GM19397 (cell line): ENCODE data around the gene ARPC5L.
"Not testable (repeated sequence)": the region's sequence is repeated elsewhere in the genome, so short reads cannot be mapped to it uniquely, and the experiment has no call there.

ENCODE experiments used
- ATAC-seq: cut with Tn5 transposase; IDR thresholded peaks from one replicate; pipeline ENCODE4 v1.9.1; 2021; ENCODE audit warnings: mild to moderate bottlenecking, moderate library complexity; ENCODE audit not compliant: unreplicated experiment

ARPC5L gene

DNA sequence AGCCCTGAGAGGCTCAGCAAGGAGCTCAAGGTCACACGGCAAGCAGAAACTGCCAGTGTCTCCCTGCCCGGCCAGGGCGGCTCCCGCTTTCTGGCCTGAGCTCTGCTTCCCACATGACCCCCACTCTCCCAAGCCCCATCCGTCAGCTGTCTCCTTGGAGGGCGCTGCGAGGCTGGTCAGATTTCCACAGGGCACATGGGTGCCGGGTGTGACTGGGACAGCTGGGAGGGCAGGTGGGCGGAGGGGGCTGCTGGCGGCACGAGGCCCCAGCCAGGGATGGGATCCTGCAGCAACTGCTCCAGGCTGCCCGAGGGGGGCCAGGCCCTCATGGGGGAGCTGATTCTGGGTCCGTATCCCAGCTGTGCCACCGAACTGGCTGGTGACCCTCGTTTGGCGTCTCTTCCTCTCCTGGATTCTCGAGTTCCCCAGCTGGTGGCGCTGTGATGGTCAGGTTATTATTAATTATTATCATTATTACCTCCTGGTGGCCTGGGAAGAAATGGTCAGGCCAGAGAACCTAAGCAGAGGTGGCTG is 21.6 kb upstream of the ARPC5L start:
- ATAC-seq: no peak

DNA sequence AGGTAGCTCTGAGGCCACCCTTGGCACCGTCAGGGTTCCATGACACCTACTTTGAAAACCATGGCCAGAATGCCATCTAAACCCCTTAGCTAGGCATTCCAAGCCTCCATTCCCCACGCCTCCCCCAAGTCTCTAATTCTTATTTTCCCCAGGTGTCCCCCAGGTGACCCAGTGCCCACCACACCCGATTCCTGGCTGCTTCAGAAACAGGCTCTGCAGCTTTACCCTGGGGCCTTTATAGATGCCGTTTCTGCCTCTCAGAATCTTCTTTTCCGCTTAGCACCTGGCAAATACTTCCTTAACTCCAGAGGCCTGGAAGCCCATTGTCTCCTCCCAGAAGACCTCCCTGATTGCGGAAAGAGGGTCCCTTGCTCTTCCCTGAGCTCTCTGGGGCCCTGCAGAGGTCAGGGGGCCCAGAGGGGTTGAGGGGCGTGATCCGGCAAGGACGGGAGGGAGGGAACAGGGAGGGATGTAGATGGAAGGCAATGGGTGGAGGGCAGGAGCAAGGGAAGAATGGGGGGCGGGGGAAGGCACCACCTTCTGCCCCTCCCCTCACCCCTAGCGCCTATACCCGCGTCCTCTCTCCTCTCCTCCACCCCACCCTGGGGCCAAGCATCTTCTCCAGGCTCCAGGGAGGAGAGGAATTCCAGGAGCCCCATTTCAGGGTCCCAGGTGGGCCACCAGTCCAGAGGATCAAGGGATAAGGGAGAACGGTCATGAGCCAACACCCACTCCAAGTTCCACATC is 20.7 kb upstream of the ARPC5L start:
- ATAC-seq: no peak

DNA sequence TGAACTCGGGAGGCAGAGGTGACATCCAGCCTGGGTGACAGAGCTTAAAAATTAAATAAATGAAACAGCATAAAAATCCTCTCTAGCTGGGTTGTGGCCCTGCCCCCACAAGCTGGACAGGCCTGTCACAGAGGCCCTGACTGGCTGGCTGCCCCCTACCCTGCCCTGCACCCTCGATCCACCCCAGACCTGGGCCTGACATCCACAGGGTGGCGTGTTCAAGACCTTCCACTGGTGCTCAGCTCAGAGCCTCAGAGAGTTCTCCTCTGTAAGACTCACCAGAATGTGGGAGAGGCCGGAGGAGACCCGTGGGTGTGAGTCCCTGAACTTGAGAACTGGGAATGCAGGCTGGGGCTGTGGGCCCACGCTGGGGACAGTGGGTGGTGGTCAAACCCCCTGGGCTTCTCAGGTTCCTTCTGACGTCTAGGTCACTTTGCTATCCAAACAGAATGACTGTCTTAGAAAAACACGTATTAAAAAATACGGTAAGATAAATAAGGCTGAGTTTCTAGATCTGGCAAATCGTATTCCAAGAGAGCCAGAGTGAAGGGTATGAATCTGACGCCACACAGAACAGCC is 18.4 kb upstream of the ARPC5L start:
- ATAC-seq: no peak

DNA sequence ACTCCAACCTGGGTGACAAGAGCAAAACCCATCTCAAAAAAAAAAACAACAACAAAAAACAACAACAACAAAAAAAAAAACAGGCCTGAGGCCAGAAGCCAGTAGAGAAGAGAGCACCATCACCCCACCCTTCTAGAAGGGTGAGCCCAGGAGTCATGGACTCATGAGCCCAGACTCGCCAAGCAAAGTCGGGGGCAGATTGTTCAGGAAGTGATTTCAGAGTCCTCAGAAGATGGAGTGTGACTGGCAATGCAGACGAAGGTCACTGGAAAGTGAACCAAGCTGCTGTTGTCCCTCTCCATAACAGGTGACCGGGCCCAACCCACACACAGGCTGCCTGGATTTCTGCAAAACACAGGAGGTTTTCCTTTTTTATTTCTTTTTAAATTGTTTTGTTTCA is 17.6 kb upstream of the ARPC5L start:
- ATAC-seq: no peak

DNA sequence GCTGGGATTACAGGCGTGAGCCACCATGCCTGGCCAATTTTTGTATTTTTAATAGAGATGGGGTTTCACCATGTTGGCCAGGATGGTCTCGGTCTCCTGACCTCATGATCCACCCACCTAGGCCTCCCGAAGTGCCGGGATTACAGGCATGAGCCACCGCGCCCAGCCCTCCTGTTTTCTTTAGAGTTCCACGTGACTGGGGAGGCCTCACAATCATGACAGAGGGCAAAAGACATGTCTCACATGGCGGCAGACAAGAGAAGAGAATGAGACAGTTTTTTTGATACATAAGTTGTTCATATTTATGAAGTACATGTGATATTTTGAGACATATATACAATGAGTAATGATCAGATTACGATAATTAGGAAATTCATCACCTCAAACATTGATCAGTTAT is 15.5 kb upstream of the ARPC5L start:
- not testable (repeated sequence) for ATAC-seq

DNA sequence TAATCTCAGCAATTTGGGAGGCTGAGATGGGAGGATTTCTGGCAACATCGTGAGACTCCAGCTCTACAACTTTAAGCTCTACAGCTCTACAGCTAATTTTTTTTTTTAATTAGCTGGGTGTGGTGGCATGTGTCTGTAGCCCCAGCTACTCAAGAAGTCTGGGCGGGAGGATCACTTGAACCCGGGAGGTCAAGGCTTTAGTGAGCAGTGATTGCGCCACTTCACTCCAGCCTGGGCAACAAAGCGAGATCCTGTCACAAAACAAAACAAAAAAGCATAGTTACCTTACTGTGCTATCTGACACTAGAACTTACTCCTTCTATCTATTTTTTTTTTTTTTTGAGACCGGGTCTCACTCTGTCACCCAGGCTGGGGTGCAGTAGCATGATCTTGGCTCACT is 15.0 kb upstream of the ARPC5L start:
- ATAC-seq: no peak

DNA sequence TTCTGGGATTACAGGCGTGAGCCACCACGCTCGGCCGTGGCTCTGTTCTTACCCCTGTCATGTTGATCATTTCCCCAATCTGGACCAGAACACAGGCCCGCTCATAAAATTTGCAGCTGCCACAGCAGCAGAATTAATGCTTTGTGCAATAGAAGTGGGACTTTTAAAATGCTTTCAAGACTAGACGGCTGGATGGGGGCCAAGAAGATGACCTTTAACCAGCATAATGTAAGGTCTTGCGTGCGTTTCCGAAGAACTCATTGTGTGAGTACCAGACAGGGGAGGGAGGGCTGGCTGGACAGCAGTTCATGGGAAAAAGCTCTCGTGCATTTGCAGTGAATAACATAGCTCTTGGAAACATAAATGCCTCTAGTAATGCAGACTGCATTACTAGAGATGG is 12.1 kb upstream of the ARPC5L start:
- no peak for ATAC-seq

DNA sequence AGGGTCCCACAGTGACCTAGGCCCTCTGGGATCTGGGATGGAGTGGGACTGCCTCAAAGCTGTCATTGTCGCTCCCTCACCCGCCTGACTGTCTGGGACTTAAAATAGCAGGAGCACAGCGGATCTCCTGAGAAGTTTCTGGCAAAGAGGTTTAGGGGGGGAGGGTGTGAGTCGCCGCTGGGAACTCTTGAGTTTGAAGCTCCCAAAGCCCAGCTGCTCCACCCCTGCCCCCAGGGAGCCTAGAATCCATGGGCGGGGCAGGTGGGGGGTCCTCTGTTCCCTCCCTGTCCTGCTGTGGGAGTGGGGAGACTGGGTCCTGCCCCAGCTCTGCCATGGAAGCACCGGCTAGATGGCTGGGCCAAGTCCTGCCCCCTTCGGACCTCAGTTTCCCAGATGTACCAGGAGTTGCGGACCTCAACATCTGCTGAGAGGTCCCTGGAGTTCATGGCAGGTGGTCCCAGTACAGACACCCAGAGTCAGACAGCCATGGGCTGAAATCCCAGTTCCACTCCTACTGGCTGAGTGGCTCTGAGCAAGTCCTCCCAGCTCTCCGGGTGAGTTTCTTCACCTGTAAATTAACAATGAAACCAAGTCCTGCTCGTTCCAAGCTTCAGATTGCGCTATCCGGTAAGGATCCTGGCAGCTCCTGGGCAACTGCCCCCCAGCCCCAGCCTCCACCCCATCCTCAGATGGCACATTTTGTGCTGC is 9.7 kb upstream of the ARPC5L start:
- no peak for ATAC-seq

DNA sequence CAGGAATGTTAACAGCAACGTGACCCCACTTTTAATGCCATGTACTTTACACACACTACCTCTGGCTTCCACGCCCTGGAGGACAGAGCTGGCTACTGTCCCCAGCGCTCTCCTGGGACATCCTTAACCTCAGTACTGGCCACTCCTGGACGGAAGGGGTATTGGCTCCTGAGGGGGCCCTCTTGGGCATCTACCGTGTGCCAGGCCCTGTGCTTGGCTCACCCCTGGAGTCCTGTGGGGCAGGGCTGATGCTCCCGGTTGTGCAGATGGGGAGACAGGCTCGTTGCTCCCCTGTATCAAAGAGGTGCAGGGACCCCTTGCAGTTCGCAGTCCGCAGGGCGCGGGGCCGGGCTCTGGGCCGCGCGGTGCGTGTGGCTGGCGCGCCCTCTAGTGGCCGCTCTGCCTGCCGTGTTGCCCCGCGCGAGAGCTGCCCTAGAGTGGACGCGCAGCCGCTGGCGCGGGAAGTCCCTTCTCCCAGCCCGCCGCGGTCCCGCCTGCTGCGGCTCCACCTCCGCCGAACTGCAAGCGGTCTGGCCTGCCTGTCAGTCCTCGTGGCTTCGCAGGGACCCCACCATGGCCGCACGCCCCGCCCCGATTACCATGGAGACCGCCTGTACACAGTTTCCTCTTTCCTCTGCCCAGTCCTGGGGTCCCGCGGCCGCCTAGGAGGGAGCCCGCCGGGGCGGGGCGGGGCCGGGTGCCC is 8.9 kb upstream of the ARPC5L start, which contains the start of gene WDR38:
Gene WDR38, plus strand, starts transcription at position 632 of the 703 bp plus-strand sequence. CDS start 72 bp downstream, outside the sequence.
- peak; percentile 68 for ATAC-seq

DNA sequence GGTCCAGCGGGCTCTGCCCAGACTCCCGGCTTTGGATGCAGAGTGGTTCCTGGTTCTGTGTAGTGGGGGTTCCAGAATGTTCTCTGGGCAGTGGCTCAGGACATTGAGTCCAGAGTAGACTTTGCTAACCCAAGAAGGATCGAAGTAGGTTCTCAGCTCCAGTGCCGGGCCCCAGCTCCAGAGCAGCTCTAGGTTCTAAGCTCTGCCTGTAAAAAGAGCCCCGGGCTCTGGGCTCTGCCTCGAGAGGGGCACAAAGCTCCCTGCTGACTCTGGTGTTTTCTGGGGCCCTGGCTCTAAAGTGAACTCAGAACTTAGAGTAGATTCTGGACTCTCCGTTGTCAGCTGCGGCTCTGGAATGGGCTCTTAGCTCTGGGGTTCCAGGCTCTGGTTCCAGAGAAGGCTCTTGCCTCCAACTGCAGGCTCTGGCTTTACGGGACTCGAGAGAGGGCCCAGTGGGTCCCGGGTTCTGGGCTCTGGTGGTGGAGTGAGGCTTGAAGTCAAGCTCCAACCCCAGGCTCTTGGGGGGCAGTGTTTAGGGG is 8.3 kb upstream of the ARPC5L start:
- ATAC-seq: no peak

DNA sequence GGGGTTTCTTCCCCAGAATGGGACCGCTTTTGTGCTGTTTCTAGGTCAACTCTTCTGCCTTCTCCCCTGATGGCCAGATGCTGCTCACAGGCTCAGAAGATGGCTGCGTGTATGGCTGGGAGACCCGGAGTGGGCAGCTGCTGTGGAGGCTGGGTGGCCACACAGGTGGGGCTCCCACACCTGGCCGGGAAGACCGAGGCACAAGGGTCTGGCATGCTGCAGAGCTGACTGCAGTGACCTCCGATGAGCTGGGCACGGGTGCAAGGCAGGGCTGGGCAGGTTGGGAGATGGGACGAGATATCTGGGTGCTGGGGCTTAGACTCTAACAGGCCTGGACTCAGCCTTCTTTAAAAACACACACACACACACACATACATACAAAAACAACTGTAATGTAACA is 7.8 kb upstream of the ARPC5L start:
- no peak for ATAC-seq

DNA sequence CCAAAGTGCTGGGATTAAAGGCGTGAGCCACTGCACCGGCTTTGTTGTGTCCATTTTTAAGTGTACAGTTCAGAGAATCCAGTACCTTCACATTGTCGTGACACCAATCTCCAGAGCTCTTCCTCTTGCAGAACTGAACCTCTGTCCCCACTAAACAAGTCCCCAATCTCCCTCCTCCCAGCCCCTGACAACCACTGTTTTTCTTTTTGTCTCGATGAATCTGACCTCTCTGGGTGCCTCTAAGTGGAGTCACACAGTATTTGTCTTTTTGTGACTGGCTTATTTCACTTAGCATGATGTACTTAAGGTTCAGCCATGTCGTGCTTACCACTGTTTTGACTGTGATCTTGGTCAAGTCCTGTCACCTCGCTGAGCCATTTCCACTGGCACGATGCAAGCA is 7.1 kb upstream of the ARPC5L start:
- ATAC-seq: no peak

DNA sequence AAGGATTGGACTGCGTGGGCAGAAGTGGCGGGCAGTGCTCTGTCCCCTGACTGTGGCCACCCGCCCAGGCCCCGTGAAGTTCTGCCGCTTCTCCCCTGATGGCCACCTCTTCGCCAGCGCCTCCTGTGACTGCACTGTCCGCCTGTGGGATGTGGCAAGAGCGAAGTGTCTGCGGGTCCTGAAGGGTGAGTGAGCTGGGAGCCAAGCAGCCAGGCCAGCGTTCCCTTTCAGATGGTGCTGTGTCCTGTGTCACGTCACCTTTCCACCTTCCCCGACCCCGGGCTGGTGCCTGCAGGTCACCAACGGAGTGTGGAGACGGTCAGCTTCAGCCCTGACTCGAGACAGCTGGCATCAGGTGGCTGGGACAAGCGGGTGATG is 6.4 kb upstream of the ARPC5L start:
- no peak for ATAC-seq

DNA sequence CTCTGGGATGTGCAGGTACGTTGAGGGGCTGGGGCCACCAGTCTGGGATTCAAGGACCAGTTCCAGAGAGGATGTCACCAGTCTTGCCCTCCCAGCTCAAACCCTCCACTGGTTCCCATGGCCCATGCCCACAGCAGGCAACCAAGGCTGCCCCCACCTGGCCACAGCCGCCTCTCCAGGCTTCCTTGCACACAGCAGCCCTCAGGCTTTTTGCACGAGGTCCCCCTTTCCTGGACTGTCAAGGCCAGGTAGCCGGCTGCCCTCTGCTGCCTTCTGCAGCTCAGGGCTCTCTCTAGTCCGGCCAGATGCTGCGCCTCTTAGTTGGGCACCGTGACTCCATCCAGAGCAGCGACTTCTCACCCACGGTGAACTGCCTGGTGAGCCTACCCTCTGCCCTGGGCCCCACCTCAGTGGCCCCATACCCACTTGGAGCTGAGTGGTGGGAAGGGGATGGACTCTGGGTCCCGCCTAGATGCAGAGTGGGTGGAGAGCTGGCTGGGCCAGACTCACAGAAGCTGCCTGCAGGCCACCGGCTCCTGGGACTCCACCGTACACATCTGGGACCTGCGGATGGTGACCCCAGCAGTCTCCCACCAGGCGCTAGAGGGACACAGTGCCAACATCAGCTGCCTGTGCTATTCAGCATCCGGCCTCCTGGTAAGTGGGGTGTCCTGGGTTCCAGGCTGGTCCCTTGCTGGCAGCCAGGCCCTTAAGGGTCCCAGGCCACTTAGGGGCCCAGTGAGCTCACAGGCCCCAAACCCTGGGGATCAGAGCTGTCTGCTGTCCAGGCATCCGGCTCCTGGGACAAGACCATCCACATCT is 5.8 kb upstream of the ARPC5L start:
- no peak for ATAC-seq

DNA sequence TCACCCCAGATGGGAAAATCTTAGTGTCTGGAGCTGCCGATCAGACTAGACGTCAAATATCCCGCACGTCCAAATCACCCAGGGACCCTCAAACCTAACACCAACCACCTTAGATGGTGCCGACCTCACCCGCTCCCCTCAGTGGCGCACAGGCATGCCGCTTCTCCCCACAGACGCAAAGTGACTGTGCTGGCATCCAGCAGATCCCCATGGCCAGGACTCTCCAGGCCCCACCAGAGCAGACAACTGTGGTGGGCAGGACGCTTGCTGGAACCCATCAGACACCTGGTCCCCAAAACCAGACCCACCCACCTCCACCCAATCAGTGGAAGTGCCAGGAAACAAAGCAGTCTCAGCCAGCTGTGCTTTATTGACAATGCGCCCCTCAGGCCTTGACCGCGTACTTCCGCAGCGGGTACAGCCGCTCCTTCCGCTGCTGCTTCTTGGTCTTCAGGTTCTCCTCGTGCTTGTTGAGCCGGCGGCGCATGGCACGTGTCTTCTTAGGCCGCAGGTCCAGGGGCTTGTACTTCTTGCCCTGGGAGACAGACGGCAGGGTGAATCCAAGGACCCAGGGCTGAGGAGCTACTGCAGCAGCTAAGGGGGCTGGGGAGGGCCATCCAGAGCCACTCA is 4.3 kb upstream of the ARPC5L start:
- ATAC-seq: no peak

DNA sequence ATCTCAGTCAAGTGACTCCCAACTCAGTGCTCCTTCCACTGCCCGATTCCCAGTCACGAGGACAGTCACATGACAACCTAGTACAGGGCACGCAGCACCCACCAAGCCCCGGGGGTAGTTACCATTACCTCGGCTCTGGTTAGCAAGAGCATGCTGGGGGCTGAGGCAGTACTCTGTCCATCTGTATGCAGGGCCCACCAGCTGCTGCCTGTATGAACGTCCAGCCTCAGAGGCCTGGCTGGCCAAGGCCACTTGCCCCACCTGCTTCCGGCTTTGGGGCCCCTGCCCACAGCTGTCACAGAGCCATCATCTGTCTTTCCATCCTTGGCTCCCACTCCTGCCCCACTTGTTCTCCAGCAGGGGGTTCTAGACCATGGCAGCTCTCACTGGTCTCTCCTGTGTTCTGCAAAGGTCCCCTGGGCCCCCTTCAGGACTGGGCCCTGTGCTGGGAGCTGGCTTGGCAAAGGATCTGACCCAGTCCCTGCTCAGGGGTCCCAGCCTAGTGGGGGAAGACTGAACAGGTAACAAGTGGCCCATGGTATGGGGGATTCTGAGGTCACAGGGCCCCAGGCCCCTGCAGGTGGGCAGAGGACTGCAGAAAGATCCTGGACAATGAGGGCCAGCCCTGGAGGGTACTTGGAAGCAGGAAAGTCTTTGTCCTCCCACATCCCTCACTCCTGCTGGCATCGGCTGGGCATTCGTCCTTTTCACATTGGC is 3.4 kb upstream of the ARPC5L start:
- no peak for ATAC-seq

DNA sequence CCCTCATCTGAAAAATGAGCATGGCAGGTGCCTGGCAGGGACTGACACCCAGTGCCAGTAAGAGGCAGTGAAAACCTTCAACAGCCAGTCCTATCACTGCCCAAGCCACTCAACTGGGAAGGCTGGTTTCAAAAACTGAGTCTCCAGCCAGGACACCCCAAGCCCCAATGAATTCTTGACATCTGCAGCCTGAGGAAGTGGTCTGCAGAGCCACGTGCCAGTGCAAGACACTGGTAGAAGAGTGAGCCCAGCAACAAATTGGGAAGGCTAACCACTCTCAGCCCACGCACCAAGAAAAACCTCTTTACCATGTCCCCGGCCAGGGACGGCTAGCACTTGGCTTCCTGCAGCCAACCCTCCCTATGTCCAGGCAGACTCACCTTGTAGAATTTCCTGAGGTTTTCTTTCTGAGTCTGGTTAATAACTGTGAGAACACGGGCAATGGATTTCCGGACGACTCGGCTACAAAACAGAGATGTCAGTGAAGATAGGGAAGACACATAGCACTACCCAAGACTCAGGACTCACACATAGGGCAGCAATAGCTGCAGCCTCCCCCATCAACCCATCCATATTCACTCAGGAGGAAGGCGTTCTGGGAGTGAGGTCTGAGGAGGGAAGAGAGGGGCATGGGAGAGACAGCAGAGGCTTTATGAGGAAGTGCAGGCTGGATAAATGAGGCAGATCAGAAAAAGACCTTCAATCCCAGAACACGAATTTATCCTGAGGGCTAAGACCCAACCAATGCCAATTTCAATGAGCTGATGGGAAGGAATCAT is 1.9 kb upstream of the ARPC5L start:
- no peak for ATAC-seq

DNA sequence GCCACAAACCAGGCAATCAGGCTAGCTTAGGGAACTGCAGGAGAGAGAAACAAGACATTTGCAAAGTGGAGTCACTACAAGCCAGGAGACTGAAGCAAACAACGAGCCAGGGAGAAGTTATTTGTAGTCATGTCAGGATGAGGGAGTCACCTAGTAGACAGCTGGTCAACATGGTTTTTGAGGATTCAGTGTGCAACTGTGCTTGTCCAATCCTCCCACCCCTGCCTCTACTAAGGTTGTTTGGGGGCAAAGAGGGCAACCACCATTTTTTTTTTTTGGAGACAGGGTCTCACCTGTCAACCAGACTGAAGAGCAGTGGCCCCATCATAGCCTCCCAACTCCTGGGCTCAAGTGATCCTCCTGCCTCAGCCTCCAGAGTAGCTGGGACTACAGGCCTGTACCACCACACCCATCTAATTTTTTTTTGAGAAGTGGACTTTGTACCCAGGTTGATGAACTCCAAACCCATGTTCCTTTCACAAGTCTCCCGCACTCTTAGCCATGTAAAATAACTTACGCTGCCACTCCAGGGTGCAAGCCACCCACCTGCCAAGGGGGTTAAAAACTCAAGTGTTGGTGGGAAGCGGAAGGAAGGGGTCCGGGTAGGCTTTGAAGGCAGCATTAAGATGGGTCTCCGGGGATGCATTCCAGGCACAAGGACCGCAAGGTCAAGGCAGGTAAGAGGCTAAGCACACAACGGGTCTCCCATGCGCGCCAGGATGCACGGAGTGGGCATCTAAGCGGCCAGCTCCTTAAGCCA is 1.2 kb upstream of the ARPC5L start:
- no peak for ATAC-seq
